HG03565 (cell line): ENCODE measurements around the gene RNF41.
A peak's percentile ranks its signal among the peaks of the same experiment; 100 is the strongest.

Source experiments
- ATAC-seq: cut with Tn5 transposase; IDR thresholded peaks from one replicate; pipeline ENCODE4 v1.9.1; 2021; ENCODE audit warnings: mild to moderate bottlenecking, moderate library complexity; ENCODE audit not compliant: unreplicated experiment

The RNF41 gene

GRCh38 chr12:56244494-56244893, 22.8 kb upstream of the RNF41 start:
- ATAC-seq, result no peak

- ATAC-seq, result no peak
Measured at GRCh38 chr12:56243731-56244181, 22.0 kb upstream of the RNF41 start.

DNA sequence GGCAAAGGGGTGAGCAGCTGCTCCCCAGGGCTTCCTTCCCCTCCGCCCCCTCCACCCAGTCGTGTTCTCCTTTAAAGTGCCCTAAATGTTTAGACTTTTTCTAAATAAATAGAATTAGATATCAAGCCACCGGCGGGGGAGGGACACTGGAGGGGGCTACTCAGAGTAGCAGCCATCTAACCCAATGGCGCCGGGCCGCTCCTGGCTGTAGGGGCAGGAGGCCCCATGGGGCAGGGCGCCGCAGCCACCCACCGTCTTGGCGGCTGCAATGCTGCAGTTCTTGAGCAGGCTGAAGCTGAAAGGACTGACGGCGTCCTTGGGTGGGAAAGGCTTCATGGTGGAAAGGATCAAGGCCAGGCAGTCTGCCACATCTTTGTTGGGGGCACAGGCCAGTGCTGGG, 21.3 kb upstream of the RNF41 start:
- no peak for ATAC-seq

- ATAC-seq, result no peak
Measured at GRCh38 chr12:56241424-56242303, 19.9 kb upstream of the RNF41 start.

GRCh38 chr12:56237552-56237951, 15.8 kb upstream of the RNF41 start:
- ATAC-seq, result no peak

- ATAC-seq, result no peak
Measured at GRCh38 chr12:56236985-56237384, 15.3 kb upstream of the RNF41 start.

- no peak for ATAC-seq
Measured at GRCh38 chr12:56236091-56236490, 14.4 kb upstream of the RNF41 start.

GRCh38 chr12:56234746-56235436, 13.2 kb upstream of the RNF41 start:
- no peak for ATAC-seq

DNA sequence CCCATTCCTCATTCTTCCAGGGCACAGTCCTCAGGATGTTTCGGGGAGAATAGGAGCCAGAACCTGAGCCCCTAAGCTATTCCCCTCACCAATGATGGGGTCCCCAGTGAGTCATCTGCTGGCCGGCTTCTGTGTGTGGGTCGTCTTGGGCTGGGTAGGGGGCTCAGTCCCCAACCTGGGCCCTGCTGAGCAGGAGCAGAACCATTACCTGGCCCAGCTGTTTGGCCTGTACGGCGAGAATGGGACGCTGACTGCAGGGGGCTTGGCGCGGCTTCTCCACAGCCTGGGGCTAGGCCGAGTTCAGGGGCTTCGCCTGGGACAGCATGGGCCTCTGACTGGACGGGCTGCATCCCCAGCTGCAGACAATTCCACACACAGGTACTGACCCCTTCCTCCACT, 9.5 kb upstream of the RNF41 start:
- ATAC-seq, result no peak

GRCh38 chr12:56230432-56231183, 8.9 kb upstream of the RNF41 start:
- ATAC-seq, result no peak

DNA sequence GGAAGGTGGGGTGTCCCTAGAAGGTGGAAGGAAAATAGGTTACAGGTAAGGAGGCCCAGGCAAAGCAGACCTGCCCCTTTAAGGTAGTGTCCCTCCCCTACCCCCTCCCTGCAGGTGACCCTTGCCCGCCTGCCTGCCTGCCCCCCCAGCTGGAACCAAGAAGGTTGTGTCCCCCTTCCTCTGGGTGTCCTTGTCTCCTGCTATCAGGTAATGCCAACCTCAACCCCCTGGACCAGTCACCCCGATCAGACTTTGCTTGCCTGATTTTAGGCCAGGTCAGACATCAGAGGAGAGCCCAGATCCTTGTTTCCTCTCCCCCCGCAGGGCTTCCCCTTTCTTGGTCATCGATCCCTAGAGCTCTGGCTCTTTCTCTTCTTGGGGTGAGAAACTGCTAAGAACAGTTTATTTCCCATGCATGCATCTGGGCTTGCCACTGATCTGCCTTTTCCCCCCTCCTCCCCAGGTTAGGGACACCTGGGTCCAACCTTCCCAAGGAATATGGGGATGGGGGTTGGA, 8.3 kb upstream of the RNF41 start, which contains the start of gene SLC39A5:
SLC39A5 (plus strand) TSS at position 136 of the 516 bp plus-strand sequence. CDS start 1,224 bp downstream, outside the sequence.
- ATAC-seq, result no peak

DNA sequence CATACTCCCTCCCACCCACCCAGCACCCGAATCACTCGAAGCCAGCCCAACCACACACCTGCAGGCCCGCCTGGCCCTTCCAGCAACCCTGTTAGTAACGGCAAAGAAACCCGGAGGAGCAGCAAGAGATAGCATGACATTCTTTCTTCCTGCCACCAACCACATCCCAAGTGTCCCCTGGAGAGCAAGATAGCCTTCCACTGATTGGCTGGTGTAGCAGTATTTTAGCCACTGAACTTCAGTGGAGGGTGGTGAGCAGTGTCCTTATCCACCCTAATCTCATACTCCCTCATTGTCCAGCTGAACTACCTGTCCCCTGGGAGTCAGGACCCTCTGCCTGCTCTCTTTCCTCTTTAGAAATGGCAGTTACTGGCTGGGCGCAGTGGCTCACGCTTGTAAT, 7.4 kb upstream of the RNF41 start:
- ATAC-seq, result no peak

DNA sequence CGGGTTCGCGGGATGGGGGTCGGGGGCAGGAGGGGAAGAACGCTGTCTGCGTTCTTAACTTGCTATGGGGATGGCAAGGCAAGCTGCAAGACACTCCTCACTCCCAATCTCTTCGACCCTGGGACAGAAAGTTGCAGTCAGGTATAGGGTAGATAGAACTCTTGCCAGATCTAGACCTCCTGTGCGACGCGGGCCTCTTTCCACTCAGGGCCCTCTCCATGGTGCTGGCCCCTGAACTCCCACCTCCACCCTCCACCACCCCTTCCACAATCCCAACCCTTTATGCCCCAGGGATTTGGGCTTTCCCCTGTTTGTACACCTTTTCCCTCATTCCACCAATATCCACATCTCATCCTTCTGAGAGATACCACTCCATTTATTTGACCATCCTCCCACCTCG, 3.2 kb upstream of the RNF41 start:
- ATAC-seq, result no peak

- ATAC-seq, result peak; percentile 62
Measured at GRCh38 chr12:56224102-56224701, 2.5 kb upstream of the RNF41 start, which contains the start of gene NABP2. NABP2 (plus strand) TSS chr12:56224342; CDS start chr12:56224857, 515 bp downstream.

- ATAC-seq, result no peak
Measured at GRCh38 chr12:56223571-56224101, 1.9 kb upstream of the RNF41 start.

- ATAC-seq, result no peak
Measured at GRCh38 chr12:56222531-56222895, 791 bp upstream of the RNF41 start.

- ATAC-seq, result no peak
Measured at GRCh38 chr12:56221232-56221756, 428 bp downstream of the RNF41 start.

GRCh38 chr12:56220611-56221231, 1.0 kb downstream of the RNF41 start:
- ATAC-seq, result no peak

DNA sequence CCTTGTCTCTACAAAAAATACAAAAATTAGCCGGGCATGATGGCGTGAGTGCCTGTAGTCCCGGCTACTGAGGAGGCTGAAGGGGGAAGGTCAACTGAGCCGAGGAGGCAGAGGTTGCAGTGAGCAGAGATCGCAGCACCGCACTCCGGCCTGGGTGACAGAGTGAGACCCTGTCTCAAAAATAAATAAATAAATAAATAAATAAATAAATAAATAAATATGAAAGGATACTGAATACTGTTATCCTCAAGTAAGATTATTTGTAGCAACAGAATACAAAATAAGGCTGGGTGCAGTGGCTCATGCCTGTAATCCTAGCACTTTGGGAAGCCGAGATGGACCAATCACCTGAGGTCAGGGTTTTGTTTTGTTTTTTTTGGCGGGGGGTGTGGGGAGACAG, 1.9 kb downstream of the RNF41 start:
- ATAC-seq, result no peak

DNA sequence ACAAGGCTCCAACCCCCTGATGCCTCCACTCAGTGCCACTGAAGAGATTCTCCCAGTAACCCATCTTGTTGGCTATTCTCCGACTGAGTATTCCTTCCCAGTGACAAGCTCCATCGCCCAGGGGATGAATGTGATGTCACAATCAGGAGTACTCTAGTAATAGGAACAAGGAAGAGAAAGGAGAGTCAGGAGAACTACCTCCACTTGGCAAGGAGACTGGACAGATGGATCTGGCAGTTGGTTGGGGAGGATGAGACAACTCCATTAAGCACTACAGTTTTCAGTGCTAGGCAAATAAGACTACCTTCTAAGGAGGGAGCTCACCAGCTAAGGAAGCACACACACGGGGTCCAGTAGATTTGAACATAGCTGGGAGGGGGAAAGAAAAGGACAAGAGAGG, 5.3 kb downstream of the RNF41 start:
- no peak for ATAC-seq
